Right cardiac atrium (tissue), 5 donors: ENCODE results near the gene ERGIC1. TPM values are rescaled to one million over a fixed set of nuclear protein-coding genes. Genes with fewer than 3 reads are reported as not detected.
A peak's percentile ranks its signal among the peaks of the same experiment; 100 is the strongest.
"Not testable (repeated sequence)": the region's sequence is repeated elsewhere in the genome, so short reads cannot be mapped to it uniquely, and the experiment has no call there.

Experiments used
- ATAC-seq, 2 donors: fragments of 200-7000 bp; cut with Tn5 transposase; one replicate each; pipeline versions ENCODE4 v1.8.0 to v1.9.1; 2020; ENCODE audit warnings: moderate library complexity in 2 of 2, mild to moderate bottlenecking in 1 of 2
- DNase-seq, 3 donors: peaks; one replicate each; pipeline ENCODE4 v3.0.0-alpha.2; 2020
- H3K27ac ChIP-seq: one replicate; pipeline ENCODE4 v1.5.1; 2013; ENCODE audit warnings: mild to moderate bottlenecking, low read length, control low read depth, moderate library complexity
- H3K27me3 ChIP-seq: one replicate; pipeline ENCODE4 v1.6.1; 2013; ENCODE audit not compliant: control insufficient read depth, insufficient read depth
- H3K4me1 ChIP-seq: one replicate; pipeline ENCODE4 v1.6.1; 2013; ENCODE audit warnings: low read length; ENCODE audit not compliant: control insufficient read depth, insufficient read depth
- H3K4me3 ChIP-seq: one replicate; pipeline ENCODE4 v1.5.1; 2013; ENCODE audit warnings: low read length, control low read depth
- H3K9me3 ChIP-seq: one replicate; pipeline ENCODE4 v1.6.1; 2013; ENCODE audit warnings: low read length; ENCODE audit not compliant: control insufficient read depth
- WGBS: extraction: QIAGEN DNeasy Blood & Tissue Kit; methylation state at CpG from one replicate; pipeline ENCODE4 v1.1.7; 2013; 5-methylcytosine and 5-hydroxymethylcytosine counted together
- intact Hi-C, 4 donors: fragments of 100-400 bp; cut with DNase I; formaldehyde crosslinking; loops; one replicate each; pipeline versions ENCODE4 v1.11.0 to v1.14.0; 2022 to 2023
- long read RNA-seq, 4 donors: library from polyadenylated mRNA; unstranded; transcript quantifications; one replicate each; pipeline ENCODE4 v2.0.0, GENCODE V29; 2020 to 2021
- polyA plus RNA-seq: library from polyadenylated mRNA; stranded (reverse); fragments of 200-250 nt; gene quantifications from one replicate; pipeline ENCODE4 v1.2.3, GENCODE V29; 2013
- total RNA-seq, 4 donors: library from RNA; stranded (reverse); fragmentation: NEBNext Ultra II Directional; extraction: Animal tissue kit (Norgen Biotek cat#: 25700); gene quantifications; one replicate each; pipeline ENCODE4 v1.2.1, GENCODE V29; 2021
- donor health status: healthy with polysubstance abuse.
- donor health status: DM: no; HTN: yes; CAD: no.
- donor health status: DM: no; HTN: no; CAD: no.
- donor health status: DM: no; HTN: yes; CAD: no; lungs with severe emphysema.
- donor health status: DM: yes; HTN: yes; CAD: no.

ERGIC1 gene
- total RNA-seq (10 to 100 TPM; 75.7 to 96.8 (median 86.9) TPM), polyA plus RNA-seq (73.1 TPM)
- long read RNA-seq, donor 1, transcript ERGIC1-202 (10 exons, 2,881 nt): major isoform, 9 of 26 reads
- long read RNA-seq, donor 1, partial matches to known transcripts: 12 of 26 reads
- long read RNA-seq, donor 1, other reads (novel, unspliced or antisense): 5 of 26 reads
- long read RNA-seq, donor 2, transcript ERGIC1-202 (10 exons, 2,881 nt): major isoform, 6 of 8 reads
- long read RNA-seq, donor 2, partial matches to known transcripts: 0 of 8 reads
- long read RNA-seq, donor 2, other reads (novel, unspliced or antisense): 2 of 8 reads
- long read RNA-seq, donor 3, transcript ERGIC1-202 (10 exons, 2,881 nt): major isoform, 10 of 42 reads
- long read RNA-seq, donor 3, partial matches to known transcripts: 15 of 42 reads
- long read RNA-seq, donor 3, other reads (novel, unspliced or antisense): 15 of 42 reads
- long read RNA-seq, donor 4, transcript ERGIC1-202 (10 exons, 2,881 nt): major isoform, 10 of 16 reads
- long read RNA-seq, donor 4, partial matches to known transcripts: 1 of 16 reads
- long read RNA-seq, donor 4, other reads (novel, unspliced or antisense): 5 of 16 reads

GRCh38 chr5:172833686-172834414, at the start of gene ERGIC1:
Gene ERGIC1 (plus strand): TSS chr5:172834251. CDS start chr5:172834414, 163 bp downstream.
- Histone ChIP-seq H3K27ac (peak within 1 kb of the TSS; percentile 79), H3K27me3 (no peaks in the 10 kb centered on the region), H3K4me1 (peaks cover 3% of the 10 kb centered on the region), H3K9me3 (no peaks in the 10 kb centered on the region), H3K4me3 (peak within 1 kb of the TSS; percentile 89)
- ATAC-seq (peak; percentile 91 to 92), DNase-seq (peak; percentile 90 to 96 (median 95))
- 3% methylated on average over 53 of the region's 53 CpGs for WGBS
- intact Hi-C loops: loop anchor here in 1 of 4 donors (10.0 kb wide), 1 partner anchor 59 kb away; the partner anchor contains the start of gene DUSP1

- intact Hi-C loops: no loop called here
Observed at GRCh38 chr5:172785429-172786088, 48.5 kb upstream of the ERGIC1 start.

GRCh38 chr5:172786736-172787462, 47.2 kb upstream of the ERGIC1 start:
- Histone ChIP-seq H3K27ac (no peak overlapping the region), H3K4me1 (peaks cover 10% of the 10 kb centered on the region), H3K4me3 (no peak overlapping the region), H3K9me3 (no peaks in the 10 kb centered on the region), H3K27me3 (no peaks in the 10 kb centered on the region)
- intact Hi-C loops: no loop called here
- 92% methylated on average over 9 of the region's 9 CpGs for WGBS
- no peak for DNase-seq
- no peak for ATAC-seq

More at GRCh38 chr5:172785429-172786088, 48.5 kb upstream of the ERGIC1 start:
- Histone ChIP-seq H3K27me3 (no peaks in the 10 kb centered on the region), H3K4me3 (no peak overlapping the region), H3K9me3 (no peaks in the 10 kb centered on the region), H3K27ac (no peak overlapping the region), H3K4me1 (peaks cover 10% of the 10 kb centered on the region)
- DNase-seq (no peak), ATAC-seq (no peak)
- WGBS: 89% methylated on average over 7 of the region's 7 CpGs

- ATAC-seq, intact Hi-C loops, H3K27ac ChIP-seq: not testable (repeated sequence)
Observed at GRCh38 chr5:172787538-172787937, 46.5 kb upstream of the ERGIC1 start.

GRCh38 chr5:172788771-172789686, 45.0 kb upstream of the ERGIC1 start:
- peaks cover 14% of the 10 kb centered on the region for H3K4me1 ChIP-seq
- DNase-seq (peak in 2 of 3 donors; percentile 79), ATAC-seq (peak; percentile 65 to 74)
- H3K9me3 ChIP-seq: no peaks in the 10 kb centered on the region
- peak overlapping the region; percentile 91 for H3K27ac ChIP-seq
- intact Hi-C loops: no loop called here
- 50% methylated on average over 21 of the region's 21 CpGs for WGBS
- no peak overlapping the region for H3K4me3 ChIP-seq
- no peaks in the 10 kb centered on the region for H3K27me3 ChIP-seq

More at GRCh38 chr5:172787538-172787937, 46.5 kb upstream of the ERGIC1 start:
- H3K4me1 ChIP-seq: peaks cover 10% of the 10 kb centered on the region
- H3K27me3 ChIP-seq, H3K4me3 ChIP-seq, DNase-seq, H3K9me3 ChIP-seq: not testable (repeated sequence)
- 92% methylated on average over 3 of the region's 3 CpGs for WGBS

GRCh38 chr5:172789687-172790495, 44.2 kb upstream of the ERGIC1 start:
- Histone ChIP-seq H3K27me3 (no peaks in the 10 kb centered on the region), H3K9me3 (no peaks in the 10 kb centered on the region), H3K27ac (peak overlapping the region; percentile 91), H3K4me3 (no peak overlapping the region), H3K4me1 (peaks cover 18% of the 10 kb centered on the region)
- peak; percentile 6 to 18 for ATAC-seq
- WGBS: 55% methylated on average over 9 of the region's 9 CpGs
- peak in 2 of 3 donors; percentile 70 to 75 for DNase-seq
- intact Hi-C loops: no loop called here

GRCh38 chr5:172790496-172790889, 43.6 kb upstream of the ERGIC1 start:
- DNase-seq (no peak), ATAC-seq (no peak)
- peaks cover 18% of the 10 kb centered on the region for H3K4me1 ChIP-seq
- H3K4me3 ChIP-seq: no peak overlapping the region
- no peaks in the 10 kb centered on the region for H3K27me3 ChIP-seq
- WGBS: 81% methylated on average over 5 of the region's 5 CpGs
- no peak overlapping the region for H3K27ac ChIP-seq
- H3K9me3 ChIP-seq: no peaks in the 10 kb centered on the region
- intact Hi-C loops: no loop called here

- Histone ChIP-seq H3K4me3 (no peak overlapping the region), H3K4me1 (peaks cover 18% of the 10 kb centered on the region), H3K27ac (no peak overlapping the region), H3K9me3 (no peaks in the 10 kb centered on the region), H3K27me3 (no peaks in the 10 kb centered on the region)
- no peak for DNase-seq
- intact Hi-C loops: no loop called here
- ATAC-seq: no peak
- 89% methylated on average over 6 of the region's 6 CpGs for WGBS
Observed at GRCh38 chr5:172791286-172791685, 42.8 kb upstream of the ERGIC1 start.
